Measurements from ENCODE around the gene KCNE3. TPM values are rescaled to one million over a fixed set of nuclear protein-coding genes. Genes with fewer than 3 reads are reported as not detected.
A peak's percentile ranks its signal among the peaks of the same experiment; 100 is the strongest.
"Not testable (repeated sequence)": the region's sequence is repeated elsewhere in the genome, so short reads cannot be mapped to it uniquely, and the experiment has no call there.

KCNE3 gene
- total RNA-seq, 1 experiment from 2014 or later, result 106 TPM

- Histone ChIP-seq H3K4me3 (ENCODE audit: low read depth, low read length, poor library complexity, severe bottlenecking) (no peak overlapping the region), H3K27ac (ENCODE audit: low read depth, low read length, poor library complexity, severe bottlenecking) (no peak overlapping the region), H3K4me1 (ENCODE audit: insufficient read depth, low read length, poor library complexity, severe bottlenecking) (peaks cover 21% of the 10 kb centered on the region), H3K9me3 (ENCODE audit: low read depth, low read length, poor library complexity, severe bottlenecking) (no peaks in the 10 kb centered on the region), H3K36me3 (ENCODE audit: insufficient read depth, low read length, poor library complexity, severe bottlenecking) (no peaks in the 10 kb centered on the region), H3K27me3 (replicated peaks; ENCODE audit: insufficient read depth, low read depth, low read length, poor library complexity) (no peaks in the 10 kb centered on the region)
- TF ChIP-seq, protein P1, sequence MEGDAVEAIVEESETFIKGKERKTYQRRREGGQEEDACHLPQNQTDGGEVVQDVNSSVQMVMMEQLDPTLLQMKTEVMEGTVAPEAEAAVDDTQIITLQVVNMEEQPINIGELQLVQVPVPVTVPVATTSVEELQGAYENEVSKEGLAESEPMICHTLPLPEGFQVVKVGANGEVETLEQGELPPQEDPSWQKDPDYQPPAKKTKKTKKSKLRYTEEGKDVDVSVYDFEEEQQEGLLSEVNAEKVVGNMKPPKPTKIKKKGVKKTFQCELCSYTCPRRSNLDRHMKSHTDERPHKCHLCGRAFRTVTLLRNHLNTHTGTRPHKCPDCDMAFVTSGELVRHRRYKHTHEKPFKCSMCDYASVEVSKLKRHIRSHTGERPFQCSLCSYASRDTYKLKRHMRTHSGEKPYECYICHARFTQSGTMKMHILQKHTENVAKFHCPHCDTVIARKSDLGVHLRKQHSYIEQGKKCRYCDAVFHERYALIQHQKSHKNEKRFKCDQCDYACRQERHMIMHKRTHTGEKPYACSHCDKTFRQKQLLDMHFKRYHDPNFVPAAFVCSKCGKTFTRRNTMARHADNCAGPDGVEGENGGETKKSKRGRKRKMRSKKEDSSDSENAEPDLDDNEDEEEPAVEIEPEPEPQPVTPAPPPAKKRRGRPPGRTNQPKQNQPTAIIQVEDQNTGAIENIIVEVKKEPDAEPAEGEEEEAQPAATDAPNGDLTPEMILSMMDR (conservative IDR thresholded peaks at IDR 0.05; ENCODE audit: low read depth, low read length), result no peak
- no peak for TF ChIP-seq EZH2 (IDR thresholded peaks at IDR 0.05; ENCODE audit: borderline replicate concordance, low read depth, low read length, poor library complexity, severe bottlenecking)
- POLR2A ChIA-PET (ENCODE audit: low non-redundant PET), result no interaction called here
- peak; percentile 41 for DNase-seq (ENCODE audit: low spot score)
- CTCF ChIA-PET, result interaction anchor here (1.0 kb wide), 1 partner anchor 32 kb away, joined by 4 read pairs; no protein-coding TSS in a partner anchor
- intact Hi-C loops (cut with micrococcal nuclease; ENCODE audit: unreplicated experiment), result no loop called here
- no TSS peak for BruUV-seq (replicated peaks)
These were observed 50.0 kb downstream of the KCNE3 start for GRCh38 chr11:74417379-74417804.

GRCh38 chr11:74416974-74417373 is 50.4 kb downstream of the KCNE3 start:
- intact Hi-C loops (cut with micrococcal nuclease; ENCODE audit: unreplicated experiment); H3K27me3 ChIP-seq (replicated peaks; ENCODE audit: insufficient read depth, low read depth, low read length, poor library complexity); H3K36me3 ChIP-seq (ENCODE audit: insufficient read depth, low read length, poor library complexity, severe bottlenecking); H3K4me3 ChIP-seq (ENCODE audit: low read depth, low read length, poor library complexity, severe bottlenecking); DNase-seq (ENCODE audit: low spot score); BruUV-seq (replicated peaks); H3K27ac ChIP-seq (ENCODE audit: low read depth, low read length, poor library complexity, severe bottlenecking); POLR2A ChIA-PET (ENCODE audit: low non-redundant PET); H3K9me3 ChIP-seq (ENCODE audit: low read depth, low read length, poor library complexity, severe bottlenecking): not testable (repeated sequence)
- CTCF ChIA-PET, result interaction anchor here (1.0 kb wide), 1 partner anchor 33 kb away, joined by 4 read pairs; no protein-coding TSS in a partner anchor
- peaks cover 21% of the 10 kb centered on the region for H3K4me1 ChIP-seq (ENCODE audit: insufficient read depth, low read length, poor library complexity, severe bottlenecking)

GRCh38 chr11:74412733-74413359 is 54.5 kb downstream of the KCNE3 start:
- ChIA-PET CTCF (no interaction called here), POLR2A (ENCODE audit: low non-redundant PET) (no interaction called here)
- Histone ChIP-seq H3K27me3 (replicated peaks; ENCODE audit: insufficient read depth, low read depth, low read length, poor library complexity) (no peaks in the 10 kb centered on the region), H3K36me3 (ENCODE audit: insufficient read depth, low read length, poor library complexity, severe bottlenecking) (no peaks in the 10 kb centered on the region), H3K9me3 (ENCODE audit: low read depth, low read length, poor library complexity, severe bottlenecking) (no peaks in the 10 kb centered on the region), H3K4me1 (ENCODE audit: insufficient read depth, low read length, poor library complexity, severe bottlenecking) (peaks cover 7% of the 10 kb centered on the region), H3K4me3 (ENCODE audit: low read depth, low read length, poor library complexity, severe bottlenecking) (no peak overlapping the region), H3K27ac (ENCODE audit: low read depth, low read length, poor library complexity, severe bottlenecking) (no peak overlapping the region)
- TF ChIP-seq, protein P1 (conservative IDR thresholded peaks at IDR 0.05; ENCODE audit: low read depth, low read length), result no peak
- TF ChIP-seq EZH2 (IDR thresholded peaks at IDR 0.05; ENCODE audit: borderline replicate concordance, low read depth, low read length, poor library complexity, severe bottlenecking), result no peak
- DNase-seq (ENCODE audit: low spot score), result no peak
- intact Hi-C loops (cut with micrococcal nuclease; ENCODE audit: unreplicated experiment), result no loop called here
- no TSS peak for BruUV-seq (replicated peaks)

DNA sequence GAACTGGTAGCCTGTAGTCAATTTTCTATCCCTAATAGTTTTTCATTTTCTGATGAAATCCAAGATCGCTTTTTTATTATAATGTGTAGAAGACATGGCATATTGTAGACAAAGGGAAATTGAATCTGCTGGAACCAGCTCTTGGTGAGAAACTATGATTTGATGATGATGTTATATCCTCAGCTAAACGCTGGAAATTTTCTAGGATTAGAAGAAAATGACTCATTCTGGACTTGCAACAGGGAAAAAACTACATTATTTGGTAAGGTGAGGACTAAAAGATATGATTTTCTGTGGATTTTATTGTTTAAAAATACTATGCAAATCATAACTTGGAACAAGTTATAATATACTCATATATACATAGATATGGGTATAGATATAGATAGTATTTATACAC is 55.0 kb downstream of the KCNE3 start:
- no peaks in the 10 kb centered on the region for H3K9me3 ChIP-seq (ENCODE audit: low read depth, low read length, poor library complexity, severe bottlenecking)
- CTCF ChIA-PET, result no interaction called here
- POLR2A ChIA-PET (ENCODE audit: low non-redundant PET), result no interaction called here
- TF ChIP-seq EZH2 (IDR thresholded peaks at IDR 0.05; ENCODE audit: borderline replicate concordance, low read depth, low read length, poor library complexity, severe bottlenecking), result no peak
- TF ChIP-seq, protein P1 (conservative IDR thresholded peaks at IDR 0.05; ENCODE audit: low read depth, low read length), result no peak
- DNase-seq (ENCODE audit: low spot score), result no peak
- H3K4me3 ChIP-seq (ENCODE audit: low read depth, low read length, poor library complexity, severe bottlenecking), result no peak overlapping the region
- no peaks in the 10 kb centered on the region for H3K27me3 ChIP-seq (replicated peaks; ENCODE audit: insufficient read depth, low read depth, low read length, poor library complexity)
- H3K4me1 ChIP-seq (ENCODE audit: insufficient read depth, low read length, poor library complexity, severe bottlenecking), result peaks cover 2% of the 10 kb centered on the region
- no peak overlapping the region for H3K27ac ChIP-seq (ENCODE audit: low read depth, low read length, poor library complexity, severe bottlenecking)
- no peaks in the 10 kb centered on the region for H3K36me3 ChIP-seq (ENCODE audit: insufficient read depth, low read length, poor library complexity, severe bottlenecking)
- BruUV-seq (replicated peaks), result no TSS peak
- intact Hi-C loops (cut with micrococcal nuclease; ENCODE audit: unreplicated experiment), result no loop called here
